Activated CD4-positive, alpha-beta T cell treated with anti-CD3 and anti-CD28 coated beads, Interleukin-2, amount 50 U/mL, for 16 hours (primary cell): ENCODE results near the gene SEMA4B.
"Not testable (repeated sequence)": the region's sequence is repeated elsewhere in the genome, so short reads cannot be mapped to it uniquely, and the experiment has no call there.

Experiments used
- DNase-seq: peaks from one replicate; pipeline ENCODE4 v3.0.0-alpha.2; 2020

The SEMA4B gene, protein sequence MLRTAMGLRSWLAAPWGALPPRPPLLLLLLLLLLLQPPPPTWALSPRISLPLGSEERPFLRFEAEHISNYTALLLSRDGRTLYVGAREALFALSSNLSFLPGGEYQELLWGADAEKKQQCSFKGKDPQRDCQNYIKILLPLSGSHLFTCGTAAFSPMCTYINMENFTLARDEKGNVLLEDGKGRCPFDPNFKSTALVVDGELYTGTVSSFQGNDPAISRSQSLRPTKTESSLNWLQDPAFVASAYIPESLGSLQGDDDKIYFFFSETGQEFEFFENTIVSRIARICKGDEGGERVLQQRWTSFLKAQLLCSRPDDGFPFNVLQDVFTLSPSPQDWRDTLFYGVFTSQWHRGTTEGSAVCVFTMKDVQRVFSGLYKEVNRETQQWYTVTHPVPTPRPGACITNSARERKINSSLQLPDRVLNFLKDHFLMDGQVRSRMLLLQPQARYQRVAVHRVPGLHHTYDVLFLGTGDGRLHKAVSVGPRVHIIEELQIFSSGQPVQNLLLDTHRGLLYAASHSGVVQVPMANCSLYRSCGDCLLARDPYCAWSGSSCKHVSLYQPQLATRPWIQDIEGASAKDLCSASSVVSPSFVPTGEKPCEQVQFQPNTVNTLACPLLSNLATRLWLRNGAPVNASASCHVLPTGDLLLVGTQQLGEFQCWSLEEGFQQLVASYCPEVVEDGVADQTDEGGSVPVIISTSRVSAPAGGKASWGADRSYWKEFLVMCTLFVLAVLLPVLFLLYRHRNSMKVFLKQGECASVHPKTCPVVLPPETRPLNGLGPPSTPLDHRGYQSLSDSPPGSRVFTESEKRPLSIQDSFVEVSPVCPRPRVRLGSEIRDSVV

DNA sequence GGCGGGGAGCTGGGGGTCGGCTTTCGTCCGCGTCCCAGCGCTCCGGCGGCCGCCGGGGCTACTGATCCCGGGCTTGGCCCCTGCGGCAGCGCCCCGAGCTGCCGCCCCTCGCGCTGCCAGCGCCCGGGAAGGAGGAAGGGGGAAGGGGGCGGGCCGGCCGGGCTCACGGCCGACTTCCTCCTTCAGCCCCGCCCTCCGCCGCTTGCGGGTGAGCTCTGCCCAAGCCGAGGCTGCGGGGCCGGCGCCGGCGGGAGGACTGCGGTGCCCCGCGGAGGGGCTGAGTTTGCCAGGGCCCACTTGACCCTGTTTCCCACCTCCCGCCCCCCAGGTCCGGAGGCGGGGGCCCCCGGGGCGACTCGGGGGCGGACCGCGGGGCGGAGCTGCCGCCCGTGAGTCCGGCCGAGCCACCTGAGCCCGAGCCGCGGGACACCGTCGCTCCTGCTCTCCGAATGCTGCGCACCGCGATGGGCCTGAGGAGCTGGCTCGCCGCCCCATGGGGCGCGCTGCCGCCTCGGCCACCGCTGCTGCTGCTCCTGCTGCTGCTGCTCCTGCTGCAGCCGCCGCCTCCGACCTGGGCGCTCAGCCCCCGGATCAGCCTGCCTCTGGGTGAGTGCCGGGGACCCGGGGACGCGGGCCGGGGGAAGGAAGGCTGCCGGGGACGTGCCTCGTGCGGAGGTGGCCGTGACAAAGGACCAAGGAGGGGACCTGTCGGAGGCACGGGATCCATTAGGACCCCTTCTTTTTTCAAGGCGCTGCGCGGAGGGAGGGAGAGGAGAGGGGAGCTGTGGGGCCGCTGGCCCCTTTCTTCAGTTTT, at the start of gene SEMA4B:
Gene SEMA4B, plus strand, starts transcription at position 201 of the 814 bp plus-strand sequence. Its CDS starts 249 bp downstream, at position 450.
- peak; percentile 62 for DNase-seq

DNA sequence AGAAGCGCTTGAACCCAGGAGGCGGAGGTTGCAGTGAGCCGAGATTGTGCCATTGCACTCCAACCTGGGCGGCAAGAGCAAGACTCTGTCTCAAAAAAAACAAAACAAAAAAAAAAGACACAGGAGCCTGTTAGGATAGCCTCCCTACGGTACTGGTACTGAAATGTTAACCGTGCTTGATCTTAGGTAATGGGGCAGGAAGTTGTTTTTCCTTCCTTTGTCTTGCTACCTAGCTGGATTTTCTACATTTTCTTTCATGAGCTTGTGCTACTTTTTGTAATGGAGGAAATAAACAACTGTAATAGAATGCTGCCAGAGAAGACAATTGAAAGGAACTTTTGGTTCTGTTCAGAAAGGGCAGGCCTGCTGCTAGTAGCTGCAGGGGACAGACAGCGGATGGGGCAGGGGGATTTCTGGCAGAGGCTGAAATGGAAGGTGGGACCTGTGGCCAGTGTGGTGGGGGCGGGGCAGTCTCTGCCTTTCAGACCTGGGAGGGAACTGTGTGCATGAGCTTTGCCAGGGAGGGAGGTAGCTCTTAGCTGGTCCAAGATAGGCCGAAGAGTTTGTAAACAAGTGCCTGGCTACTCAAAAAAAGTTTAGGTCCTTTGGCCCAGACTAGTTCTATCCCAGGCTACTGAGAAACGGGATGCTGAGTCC, 49.0 kb upstream of the SEMA4B start:
- DNase-seq: no peak

DNA sequence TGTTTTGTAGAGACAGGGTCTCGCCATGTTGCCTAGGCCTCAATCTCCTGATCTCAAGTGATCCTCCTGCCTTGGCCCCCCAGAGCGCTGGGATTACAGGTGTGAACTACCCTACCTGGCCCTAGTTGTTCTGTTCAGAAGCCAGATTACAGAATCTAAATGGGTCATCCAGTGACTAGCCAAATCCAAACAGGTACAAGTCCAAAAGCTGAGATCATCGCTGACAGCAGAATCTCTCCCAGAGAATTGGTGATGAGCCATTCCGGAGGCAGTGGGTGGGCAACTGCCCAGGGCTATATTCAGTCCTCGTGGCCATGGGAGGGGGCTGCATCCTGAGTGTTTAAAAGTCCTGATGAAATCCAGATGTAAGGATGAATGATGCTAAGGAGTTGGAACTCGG, 47.5 kb upstream of the SEMA4B start:
- DNase-seq: no peak

DNA sequence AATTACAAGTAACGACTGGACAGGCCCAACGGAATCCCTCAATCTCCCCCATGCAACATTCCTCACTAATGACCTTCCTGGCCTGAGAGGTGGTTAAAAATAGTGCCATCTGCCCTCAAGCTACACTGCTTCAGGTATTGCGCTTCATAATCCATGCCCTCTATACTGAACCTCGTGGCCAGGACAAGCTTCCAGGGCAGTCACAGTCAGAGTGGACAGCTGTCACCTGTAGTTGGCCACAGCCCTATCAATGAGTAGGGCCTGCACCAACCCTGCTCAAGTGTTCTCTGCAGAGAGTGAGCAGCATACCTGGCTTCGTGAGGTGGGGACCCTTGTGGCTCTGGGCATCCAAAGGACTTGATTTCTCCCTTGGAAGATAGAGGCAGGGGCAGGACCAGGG, 46.9 kb upstream of the SEMA4B start:
- DNase-seq: no peak

DNA sequence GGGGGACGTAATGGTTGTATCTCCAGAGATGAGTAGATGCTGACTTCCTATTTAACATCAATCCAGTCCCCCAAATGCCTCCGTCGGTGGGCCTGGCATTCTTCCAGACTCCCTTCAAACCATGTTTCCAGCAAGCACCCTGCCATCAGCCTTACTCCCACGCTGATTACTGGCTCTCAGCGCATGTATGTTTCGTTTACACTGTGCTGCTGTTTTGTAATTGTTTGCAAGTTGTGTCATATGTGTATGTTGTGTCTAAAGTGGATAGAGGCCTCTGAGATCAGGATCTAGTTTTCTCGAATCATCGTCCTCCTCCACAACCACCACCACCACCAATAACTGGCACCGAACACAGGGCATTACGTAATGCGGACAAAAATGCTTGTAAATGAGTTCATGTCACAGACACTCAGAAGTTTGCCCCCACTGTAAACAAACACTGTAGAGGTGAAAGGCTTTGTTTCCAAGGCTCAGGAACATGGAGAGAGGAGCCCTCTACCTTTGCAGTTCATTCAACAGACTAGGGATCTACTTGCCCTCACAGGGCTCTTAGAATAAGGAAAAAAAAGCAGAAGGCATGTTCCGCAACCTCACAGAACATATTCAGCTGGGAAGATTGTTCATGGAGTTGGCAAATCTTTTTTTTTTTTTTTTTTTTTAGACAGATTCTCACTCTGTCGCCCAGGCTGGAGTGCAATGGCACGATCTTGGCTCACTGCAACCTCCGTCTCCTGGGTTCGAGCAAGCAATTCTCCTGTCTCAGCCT, 46.1 kb upstream of the SEMA4B start:
- no peak for DNase-seq

DNA sequence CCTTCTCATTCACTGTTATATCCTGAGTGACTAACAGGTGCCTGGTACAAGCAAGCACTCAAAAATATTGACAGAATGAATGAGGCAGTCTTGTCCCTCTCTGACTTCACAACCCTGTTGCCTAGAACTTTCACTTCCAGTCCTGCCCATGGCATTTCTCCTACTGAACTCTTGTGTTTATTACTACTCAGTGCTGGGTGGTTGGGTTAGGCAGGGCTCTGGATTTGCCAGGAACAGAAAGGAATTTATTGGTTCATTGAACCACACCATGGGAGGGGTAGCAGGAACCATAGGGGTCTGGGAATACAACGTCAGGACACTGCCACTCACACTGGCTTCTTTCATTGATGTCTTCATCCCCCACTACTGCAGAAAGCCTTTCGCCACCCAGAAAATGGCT, 41.9 kb upstream of the SEMA4B start:
- no peak for DNase-seq

DNA sequence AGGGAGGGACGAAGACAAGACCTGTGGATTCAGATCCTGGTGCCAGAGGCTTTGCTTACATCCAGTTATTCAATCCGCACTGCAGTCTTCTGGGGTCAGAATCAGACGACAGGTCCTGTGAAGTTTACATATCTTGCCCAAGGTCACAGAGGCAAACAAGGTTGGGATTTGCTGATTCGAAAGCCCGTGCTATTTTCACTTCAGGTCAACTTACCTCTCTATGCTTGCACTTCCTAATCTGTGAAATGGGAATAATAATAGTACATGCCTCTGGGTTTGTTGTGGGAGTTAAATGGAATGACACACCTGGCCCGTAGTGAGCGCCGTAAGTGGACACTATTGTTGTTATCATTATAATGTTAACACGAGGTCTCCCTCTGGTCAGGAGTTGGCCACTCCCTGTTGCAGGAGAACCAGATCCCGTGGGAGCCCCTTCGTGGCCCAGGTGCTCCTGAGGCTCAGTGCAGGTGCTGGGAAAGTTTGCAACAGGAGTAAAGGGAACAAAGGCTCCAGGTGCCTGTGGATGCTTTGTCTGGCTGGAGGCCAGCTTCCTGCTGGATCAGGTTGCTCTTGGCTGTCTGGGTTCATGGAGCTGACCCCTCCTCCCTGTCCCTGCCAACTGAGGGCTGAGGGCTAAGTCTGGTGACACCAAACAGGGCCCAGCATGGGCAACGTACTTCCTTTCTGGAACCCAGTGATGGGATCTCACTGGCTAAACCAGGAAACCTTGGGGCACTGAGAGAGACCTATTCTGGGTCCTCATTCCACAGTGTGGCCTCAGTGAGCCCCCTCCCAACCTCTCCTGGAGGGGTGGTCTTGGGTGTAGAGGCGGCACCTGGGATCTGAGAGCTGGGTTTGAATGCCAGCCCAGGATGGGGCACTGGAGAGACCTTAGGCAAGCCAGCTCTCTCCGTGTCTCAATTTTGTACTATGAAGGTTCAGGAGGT, 40.1 kb upstream of the SEMA4B start:
- DNase-seq: no peak

DNA sequence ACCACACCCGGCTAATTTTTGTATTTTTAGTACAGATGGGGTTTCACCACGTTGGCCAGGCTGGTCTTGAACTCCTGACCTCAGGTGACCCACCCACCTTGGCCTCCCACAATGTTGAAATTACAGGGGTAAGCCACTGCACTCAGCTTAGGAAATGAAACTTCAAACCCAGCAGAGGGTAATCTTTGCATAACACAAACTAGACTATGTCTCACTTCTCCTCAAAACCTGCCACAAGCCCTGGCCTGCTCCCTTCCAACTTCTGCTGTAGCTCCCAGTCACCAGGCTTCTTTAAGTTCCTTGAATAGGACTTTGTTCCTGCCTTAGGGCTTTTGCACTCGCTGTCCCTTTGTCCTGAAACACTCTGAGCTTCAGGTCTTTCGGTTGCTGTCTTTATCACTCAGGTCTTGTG, 39.2 kb upstream of the SEMA4B start:
- no peak for DNase-seq

DNA sequence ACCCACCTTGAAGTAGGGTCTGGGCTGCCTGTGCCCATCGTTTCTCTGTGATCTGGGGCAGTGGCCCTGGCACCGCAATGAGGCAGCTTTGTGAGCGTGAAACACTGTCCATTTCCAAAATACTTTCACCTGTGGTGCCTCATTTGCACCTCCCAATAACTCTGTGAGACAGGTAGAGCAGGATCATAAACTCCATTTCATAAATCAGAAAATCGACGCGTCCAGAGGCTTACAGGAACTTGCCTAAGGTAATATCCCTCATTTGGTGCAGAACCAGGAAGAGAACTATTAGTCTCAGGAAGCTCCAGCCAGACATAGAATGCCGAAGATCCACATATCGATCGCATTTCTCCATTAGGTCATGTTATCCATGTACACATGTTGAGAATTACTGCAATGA, 38.2 kb upstream of the SEMA4B start:
- DNase-seq: no peak

DNA sequence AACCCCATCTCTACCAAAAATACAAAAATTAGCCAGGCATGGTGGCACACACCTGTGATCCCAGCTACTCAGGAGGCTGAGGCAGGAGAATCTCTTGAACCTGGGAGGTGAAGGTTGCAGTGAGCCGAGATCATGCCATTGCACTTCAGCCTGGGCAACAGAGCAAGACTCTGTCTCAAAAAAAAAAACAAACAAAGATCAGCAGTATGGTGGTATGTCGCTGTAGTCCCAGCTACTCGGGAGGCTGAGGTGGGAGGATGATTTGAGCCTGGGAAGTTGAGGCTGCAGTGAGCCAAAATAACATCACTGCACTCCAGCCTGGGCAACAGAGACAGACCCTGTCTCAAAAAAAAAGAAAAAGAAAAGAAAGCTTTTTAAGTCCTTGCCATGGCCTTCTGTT, 36.9 kb upstream of the SEMA4B start:
- not testable (repeated sequence) for DNase-seq

DNA sequence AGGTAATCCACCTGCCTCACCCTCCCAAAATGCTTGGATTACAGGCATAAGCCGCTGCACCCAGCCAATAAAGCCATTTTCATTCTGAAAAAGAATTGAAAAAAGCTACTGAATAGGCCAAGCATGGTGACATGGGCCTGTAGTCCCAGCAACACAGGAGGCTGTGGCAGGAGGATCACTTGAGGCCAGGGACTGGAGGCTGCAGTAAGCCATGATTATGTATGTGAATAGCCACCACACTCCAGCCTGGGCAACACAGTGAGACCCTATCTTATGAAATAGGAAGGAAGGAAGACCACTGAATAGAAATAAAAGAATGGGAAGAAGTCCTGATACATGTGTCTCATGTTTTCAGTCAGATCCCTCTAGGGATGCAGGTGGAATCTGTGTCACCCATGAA, 36.0 kb upstream of the SEMA4B start:
- DNase-seq: no peak

DNA sequence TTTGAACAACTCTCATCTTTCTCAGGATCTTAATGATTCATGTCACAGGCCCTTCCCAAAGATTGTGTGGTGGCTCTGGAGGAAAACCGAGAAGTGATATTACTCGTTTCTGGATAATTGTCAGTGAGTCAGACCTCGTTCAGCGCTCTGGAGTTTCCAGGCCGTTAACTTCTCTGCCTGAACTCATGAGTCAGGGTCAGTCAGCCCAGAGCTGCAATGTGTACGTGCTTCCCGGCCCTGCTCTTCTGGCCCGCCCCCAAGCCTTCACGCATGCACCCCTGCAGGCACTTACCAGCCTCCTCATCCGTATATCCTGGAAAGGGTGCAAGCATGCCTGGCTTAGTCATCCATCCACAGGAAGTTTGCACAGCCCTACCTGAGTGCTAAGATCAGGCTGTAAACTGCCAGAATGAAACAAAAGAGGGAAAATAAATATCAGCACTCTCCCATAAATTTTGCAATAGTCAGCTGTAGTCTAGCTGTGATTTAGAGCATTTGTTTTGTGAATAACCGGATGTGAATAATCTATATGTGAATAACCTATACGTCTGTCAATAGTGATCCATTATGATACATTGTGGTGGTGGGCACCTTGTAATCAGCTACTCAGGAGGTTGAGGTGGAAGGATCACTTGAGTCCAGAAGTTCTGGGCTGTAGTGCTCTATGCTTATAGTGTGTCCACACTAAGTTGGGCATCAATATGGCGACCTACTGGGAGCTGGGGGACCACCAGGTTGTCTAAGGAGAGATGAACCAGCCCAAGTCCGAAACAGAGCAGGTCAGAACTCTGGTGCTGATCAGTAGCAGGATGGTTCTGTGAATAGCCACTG, 35.3 kb upstream of the SEMA4B start:
- peak; percentile 66 for DNase-seq

DNA sequence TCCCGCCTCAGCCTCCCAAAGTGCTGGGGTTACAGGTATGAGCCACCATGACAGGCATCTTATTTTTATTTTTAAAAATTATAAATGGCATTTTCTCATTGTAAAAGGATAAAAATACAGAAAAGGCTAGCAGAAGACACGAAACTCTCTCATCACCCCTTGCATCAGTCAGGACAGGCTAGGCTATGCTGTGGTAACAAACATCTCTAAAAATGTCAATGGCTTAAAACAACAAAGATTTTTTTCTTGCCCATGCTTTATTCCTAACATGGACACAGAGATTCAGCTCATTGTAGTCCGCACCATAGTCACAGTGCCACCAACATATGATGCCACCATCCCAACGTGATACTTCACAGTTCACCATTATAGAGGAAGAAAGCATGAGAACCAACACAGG, 34.0 kb upstream of the SEMA4B start:
- DNase-seq: no peak

DNA sequence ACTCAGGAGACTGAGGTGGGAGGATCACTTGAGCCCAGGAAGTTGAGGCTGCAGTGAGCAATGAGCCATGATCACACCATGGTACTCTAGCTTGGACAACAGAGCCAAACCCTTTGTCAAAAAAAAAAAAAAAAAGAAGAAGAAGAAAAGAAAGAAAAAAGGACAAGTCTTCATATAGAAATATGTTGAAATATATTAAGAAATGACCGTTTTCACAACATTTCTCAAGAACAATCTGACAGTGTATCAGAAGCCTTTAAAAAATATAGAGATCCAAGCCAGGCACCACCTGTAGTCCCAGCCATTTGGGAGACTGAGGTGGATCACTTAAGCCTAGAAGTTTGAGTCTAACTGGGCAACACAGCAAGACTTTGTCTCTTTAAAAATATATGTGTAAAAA, 29.5 kb upstream of the SEMA4B start:
- DNase-seq: no peak

DNA sequence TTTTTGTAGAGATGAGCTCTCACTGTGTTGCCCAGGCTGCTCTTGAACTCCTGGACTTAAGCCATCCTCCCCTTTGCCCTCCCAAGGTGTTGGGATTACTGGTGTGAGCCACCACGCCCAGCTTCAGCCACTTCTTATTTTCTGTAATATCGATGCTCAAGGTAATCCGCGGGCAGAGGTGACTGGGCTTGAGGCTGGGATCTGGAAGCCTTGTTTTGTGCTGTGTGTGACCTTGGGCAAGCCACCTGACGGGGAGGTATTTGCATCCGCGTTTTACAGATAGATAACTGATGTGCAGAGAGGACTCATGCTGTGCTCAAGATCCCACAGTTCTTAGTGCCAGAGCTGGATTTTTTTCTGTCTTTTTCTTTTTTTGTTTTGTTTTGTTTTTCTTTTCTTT, 27.8 kb upstream of the SEMA4B start:
- DNase-seq: no peak

DNA sequence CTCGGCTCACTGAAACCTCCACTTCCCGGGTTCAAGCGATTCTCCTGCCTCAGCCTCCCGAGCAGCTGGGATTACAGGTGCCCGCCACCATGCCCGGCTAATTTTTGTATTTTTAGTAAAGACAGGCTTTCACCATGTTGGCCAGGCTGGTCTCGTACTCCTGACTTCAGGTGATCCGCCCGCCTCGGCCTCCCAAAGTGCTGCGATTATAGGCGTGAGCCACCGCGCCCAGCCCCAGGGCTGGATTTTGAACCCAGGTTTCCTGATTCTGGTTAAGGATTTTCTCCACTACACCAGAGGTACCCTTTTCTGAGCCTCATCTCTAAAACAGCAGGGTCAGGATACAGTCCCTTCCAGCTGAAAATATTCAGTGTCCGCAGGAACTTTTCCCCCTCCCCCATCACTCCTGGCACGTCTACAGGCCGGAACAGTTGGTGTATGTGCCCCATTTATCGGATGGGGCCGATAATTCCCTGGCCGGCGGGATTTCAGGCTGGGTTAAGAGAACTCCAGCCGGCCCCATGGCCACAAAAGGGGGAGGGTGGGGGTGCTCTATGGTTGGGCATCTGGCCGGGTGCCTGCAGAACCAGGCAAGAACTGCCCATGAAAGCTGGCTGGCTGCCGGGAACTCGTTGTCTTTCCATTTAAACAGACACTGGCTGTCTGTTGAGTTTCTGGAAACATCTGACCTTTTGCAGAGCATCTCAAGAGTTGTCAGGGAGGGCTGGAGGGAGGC, 26.8 kb upstream of the SEMA4B start:
- no peak for DNase-seq

DNA sequence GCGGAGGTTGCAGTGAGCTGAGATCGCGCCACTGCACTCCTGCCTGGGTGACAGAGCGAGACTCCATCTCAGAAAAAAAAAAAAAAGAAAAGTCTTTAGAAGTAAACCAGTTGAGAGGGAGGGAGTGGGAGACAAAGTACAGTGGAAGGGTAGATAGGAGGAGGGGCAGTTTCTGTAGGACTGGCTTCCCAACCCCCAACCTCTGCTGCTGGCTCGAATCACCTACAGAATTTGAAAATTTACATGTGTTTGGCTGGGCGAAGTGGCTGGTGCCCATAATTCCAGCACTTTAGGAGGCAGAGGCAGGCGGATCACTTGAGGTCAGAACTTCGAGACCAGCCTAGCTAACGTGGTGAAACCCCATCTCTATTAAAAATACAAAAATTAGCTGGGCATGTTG, 24.1 kb upstream of the SEMA4B start:
- no peak for DNase-seq

DNA sequence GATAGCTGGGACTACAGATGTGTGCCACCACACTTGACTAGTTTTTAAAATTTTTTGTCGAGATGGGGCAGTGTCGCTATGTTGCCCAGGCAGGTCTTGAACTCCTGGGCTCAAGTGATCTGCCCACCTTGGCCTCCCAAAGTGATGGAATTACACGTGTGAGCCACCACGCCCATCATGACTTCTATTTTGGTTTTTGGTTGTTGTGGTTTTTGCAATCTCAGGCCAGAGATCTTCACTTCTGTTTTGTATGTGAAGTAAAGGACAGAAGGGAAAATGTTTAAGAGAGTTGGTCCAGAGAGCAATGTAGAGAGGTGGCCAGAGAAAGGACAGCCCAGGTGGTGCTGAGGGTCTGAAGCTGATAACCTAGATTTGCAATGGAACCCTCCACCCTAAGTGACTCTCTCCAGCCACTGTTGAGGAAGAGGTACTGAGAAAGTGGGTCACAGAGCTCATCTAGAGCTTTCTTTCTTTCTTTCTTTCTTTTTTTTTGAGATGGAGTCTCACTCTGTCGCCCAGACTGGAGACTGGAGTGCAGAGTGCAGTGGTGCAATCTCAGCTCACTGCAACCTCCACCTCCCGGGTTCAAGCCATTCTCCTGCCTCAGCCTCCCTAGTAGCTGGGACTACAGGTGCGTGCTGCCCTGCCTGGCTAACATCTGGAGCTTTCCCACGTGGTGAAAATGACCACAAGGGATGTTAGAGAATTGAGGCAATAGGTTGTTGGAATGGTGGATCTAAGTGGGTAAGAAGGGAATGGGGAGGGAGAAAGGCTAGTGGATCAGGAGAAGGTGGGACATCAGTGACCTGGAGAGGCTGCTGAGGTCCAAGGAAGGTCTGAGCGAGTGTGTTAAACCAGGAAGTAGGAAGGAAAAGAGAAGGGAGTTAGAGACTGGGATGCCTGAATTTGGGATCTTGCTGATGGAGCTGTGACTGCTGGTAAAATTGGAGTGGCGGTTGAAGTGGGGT, 22.4 kb upstream of the SEMA4B start:
- no peak for DNase-seq
